ENCODE data around the gene PTPN7.

The PTPN7 gene

DNA sequence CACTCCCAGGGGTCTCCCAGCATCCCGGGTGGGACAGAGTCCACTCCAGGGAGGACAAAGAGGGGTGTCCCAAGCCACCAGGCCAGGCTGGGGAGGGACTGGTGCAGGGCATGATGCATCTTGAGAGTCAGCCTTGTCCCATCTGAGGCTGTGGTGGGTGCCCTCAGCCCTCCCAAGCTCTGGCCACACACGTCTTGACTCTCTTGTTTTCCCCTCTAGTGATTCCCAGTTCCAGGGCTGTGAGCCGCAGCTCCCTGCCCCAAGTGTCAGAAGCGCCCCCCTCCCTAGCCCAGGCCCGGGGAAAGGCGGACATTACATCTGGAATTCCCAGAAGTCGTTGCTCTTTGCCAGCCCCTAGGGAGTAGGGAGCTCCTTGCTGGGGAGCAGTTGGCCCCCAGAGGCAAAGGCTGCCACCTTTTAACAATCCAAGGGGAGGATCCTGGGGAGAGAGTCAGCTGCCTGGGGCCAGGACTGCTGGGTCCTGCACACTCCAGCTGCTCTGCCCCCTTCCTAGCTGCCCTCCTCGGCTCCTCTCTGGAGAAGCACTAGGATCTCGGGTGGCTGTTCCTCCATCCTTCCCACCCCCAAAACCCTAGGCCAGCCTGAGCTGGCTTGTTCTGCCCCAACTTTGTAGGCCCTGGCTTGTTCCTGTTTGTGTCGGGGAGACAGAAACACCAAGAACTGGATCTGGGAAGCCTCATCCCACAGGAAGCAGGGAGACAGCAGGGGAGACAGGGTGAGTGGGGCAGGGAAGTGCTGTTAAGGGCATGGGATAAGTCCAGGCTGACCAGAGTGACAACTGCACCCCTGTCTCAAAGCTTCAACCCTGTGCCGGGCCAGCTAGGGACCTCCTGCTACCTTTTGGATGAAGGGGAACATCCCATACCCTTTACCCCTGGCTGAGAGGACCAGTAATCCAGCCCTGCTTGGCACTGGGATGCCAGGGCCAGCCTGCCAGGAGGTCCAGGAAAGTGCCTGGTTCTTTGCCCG lies 3.2 kb upstream of the PTPN7 start:
- Mint-ChIP-seq H3K27me3 (no peaks in the 10 kb centered on the region), H3K4me3 (peak overlapping the region; percentile 79 to 99), H3K4me1 (peaks cover 89% of the 10 kb centered on the region), H3K9me3 (no peaks in the 10 kb centered on the region), H3K27ac (peak overlapping the region; percentile 49 to 96)
- DNase-seq (no peak), ATAC-seq (no peak)

DNA sequence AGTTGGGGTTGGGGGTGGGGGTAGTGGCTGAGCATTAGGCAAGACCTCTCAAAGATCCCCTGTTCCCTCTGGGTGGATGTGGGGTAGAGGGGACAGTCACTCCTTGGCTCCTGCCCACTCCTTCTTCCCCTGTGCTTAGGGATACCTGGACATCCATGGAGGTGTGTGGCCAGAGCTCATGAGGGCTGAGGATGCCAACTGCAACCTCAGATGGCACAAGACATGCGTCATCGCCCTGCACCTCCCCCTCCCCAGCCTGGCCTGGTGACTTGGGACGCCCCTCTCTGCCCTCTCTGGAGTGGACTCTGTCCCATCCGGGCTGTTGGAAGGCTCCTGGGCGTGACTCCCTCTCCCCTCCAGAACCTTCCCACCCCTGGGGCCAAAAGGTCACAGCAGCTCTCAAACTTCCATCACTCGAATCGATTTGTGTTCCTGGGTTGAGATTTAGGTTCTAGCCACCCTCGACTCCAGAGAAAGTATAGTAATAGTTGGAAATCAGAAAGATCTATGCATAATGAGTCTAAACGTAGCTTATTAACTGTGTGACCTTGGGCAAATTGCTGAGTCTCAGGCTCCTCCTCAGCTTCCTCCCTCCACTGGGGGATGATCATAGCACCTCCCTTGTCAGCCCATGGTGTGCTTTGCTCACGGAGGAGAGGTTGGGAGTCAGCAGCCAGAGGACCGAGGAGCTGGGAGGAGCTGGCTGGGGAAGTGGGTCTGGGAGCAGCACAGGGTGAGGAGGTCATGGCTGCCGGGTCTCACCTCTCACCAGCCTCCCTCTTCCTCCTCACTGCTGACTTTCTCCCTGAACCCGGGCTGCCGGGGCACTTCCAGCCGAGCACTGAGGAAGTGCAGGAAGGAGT lies 2.2 kb upstream of the PTPN7 start:
- H3K4me1 Mint-ChIP-seq, result peaks cover 89% of the 10 kb centered on the region
- no peak for ATAC-seq
- no peaks in the 10 kb centered on the region for H3K9me3 Mint-ChIP-seq
- no peak for DNase-seq
- peak overlapping the region; percentile 99 to 100 for H3K4me3 Mint-ChIP-seq
- H3K27ac Mint-ChIP-seq, result peak overlapping the region; percentile 92 to 96
- H3K27me3 Mint-ChIP-seq, result no peaks in the 10 kb centered on the region

DNA sequence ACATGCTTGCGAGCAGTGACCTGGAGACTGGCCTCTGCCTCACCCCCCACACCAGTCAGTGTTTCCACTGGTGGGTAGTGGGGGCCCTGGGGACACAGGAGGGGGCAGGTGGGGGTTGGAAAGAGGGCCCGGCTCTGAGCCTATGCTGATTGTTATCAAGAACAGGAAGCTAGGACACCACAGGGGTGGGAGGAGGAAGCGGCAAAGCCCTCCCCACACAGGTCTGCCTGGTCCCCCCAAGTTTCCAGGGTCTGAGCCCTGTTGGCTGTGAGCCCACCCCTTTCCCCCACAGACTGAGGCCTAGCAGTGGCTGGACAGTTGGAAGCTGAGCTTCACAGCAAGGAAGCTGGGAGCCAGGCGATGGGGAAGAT lies 1.6 kb upstream of the PTPN7 start:
- H3K27ac Mint-ChIP-seq, result peak overlapping the region; percentile 89 to 91
- H3K4me1 Mint-ChIP-seq, result peaks cover 89% of the 10 kb centered on the region
- no peaks in the 10 kb centered on the region for H3K27me3 Mint-ChIP-seq
- H3K4me3 Mint-ChIP-seq, result peak overlapping the region; percentile 99 to 100
- no peaks in the 10 kb centered on the region for H3K9me3 Mint-ChIP-seq
- ATAC-seq (peak; percentile 38), DNase-seq (peak; percentile 51 to 74)

DNA sequence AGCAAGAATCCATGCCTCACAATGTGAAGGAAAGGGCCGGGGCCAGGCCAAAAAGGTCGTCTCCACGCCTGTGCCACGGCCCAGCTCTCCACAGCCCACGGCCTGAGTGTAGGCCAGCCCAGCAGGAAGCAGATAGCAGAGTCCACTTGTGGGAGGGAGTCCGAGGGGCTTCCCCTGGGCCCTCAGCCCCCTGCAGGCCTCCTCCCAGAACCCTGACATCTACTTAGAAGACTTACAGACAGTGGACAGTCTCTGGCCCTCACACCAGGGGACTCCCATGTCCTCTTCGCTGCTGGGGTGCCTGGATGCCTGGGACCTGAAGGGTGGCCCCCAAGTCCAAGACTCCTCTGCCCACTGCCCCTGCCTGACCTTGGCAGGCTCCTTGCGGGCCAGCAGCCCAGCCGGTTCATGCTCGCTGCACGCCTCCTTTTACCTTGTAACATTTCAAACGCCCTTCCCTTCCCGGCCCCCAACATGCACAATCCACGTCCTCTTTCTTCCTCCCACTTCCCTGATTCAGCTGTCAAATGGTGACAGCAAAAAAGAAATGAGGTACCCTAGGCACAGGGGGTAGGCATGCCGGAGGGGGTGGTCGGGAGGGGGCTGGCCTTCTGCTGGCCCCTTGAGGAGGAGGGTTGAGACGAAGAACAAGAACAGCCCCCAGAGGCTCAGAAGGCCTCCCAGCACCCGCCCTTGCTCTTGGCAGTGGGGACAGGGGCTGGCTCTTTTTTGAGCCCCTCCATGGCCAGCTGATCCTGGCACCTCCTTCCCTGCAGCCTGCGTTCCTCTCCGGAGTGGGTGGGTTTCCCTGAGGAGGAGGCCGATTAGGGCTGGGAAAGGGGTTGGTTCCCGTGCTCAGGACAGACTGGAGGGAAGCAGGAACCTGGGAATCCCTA lies 997 bp upstream of the PTPN7 start:
- H3K4me1 Mint-ChIP-seq, result peaks cover 86% of the 10 kb centered on the region
- no peak for ATAC-seq
- no peaks in the 10 kb centered on the region for H3K9me3 Mint-ChIP-seq
- H3K27ac Mint-ChIP-seq, result peak overlapping the region; percentile 89 to 100
- DNase-seq, result no peak
- H3K27me3 Mint-ChIP-seq, result no peaks in the 10 kb centered on the region
- peak overlapping the region; percentile 99 to 100 for H3K4me3 Mint-ChIP-seq

DNA sequence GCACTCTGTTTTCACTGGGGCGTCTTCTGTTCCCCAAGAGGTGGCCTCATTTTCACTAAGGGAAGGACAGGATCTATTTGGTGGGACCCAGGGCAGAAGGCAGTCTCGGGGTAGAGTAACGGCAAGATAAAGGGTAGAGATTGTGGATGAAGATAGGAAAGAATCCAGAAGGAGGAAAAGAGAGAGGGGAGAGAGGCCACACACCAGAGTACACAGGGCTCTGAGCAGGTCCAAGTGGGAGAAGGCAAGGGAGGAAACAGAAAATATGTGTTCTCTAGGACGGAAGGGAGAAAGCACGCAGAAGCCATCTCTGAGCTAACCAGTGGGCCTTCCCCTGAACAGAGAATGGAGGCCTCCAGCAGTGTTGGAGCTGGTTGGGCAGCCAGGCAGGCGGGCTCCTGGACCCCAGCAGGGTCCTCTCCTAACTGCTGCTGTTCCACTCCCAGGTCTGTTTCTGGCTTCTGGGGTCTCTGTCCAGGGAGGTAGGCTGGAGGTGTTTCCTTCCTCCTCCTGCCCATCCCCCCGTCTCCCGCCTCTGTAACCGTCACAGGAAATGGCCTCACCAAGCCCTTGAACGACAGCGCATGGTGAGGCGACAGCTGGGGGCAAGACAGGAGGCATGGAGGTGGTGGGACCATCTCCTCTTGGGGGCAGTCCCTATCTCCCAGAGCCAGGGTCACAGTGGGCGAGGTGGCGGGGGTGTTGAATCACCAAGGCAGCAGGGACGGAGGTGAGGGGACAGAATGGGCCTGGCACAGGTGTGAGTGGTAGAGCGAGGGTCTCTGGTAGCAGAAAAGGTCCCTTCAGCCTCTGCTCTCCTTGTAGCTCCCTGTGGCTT lies 649 bp downstream of the PTPN7 start:
- DNase-seq (peak; percentile 63 to 80), ATAC-seq (peak; percentile 65)
- Mint-ChIP-seq H3K27ac (peak overlapping the region; percentile 99 to 100), H3K27me3 (no peaks in the 10 kb centered on the region), H3K9me3 (no peaks in the 10 kb centered on the region), H3K4me3 (peak overlapping the region; percentile 99 to 100), H3K4me1 (peaks cover 86% of the 10 kb centered on the region)

DNA sequence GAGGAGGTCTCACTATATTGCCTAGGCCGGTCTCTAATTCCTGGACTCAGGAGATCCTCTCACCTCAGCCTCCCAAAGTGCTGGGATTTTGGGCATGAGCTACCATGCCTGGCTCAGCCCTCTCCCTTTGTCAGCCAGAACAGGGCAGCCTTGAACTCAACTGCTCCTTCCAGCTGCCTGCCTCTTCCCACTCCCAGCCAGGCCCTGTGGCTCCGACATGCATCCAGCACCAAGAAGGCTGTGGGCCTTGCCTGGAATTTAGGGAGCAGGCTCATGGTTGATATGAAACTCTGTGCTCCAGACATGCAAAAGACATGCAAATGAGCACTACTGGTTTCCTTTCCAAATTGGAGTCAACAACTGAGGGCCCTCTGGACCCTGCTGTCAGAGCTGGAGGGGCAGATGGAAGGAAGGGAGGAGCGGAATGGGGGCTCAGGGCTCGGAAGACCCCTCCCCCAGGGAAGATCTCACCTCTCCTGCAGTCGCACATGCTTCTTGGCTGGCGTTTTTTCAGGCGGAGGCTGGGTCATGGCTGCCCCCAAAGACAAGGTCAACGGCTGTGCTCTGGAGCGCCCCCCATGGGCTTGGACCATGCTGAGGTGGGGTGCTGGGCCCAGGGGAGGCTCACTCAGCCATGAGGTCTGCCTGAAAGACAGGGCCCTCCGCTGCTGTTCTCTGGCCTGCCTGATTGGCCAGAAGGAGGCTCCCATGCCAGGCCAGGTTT lies 1.4 kb downstream of the PTPN7 start:
- DNase-seq (peak; percentile 36 to 54), ATAC-seq (peak; percentile 10)
- H3K4me1 Mint-ChIP-seq, result peaks cover 83% of the 10 kb centered on the region

DNA sequence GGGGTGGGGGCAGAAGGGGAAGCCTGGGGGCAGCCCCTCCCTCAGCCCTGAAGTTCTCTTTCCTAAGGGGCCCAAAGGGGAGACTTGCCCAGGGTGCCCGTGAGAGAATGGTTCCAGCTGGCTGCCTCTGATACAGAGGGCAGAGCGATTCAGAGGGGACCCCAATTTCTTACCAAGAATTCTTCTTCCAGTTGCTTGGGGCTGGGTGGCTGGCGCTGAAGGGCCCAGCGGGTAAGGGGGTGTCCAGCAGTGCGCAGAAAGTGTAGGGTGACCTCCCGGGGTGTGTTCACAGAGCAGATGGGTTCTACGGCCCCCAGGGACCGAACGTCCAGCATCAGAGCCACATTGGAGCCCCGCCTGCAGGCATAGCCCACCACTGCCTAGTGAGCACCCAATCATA lies 2.5 kb downstream of the PTPN7 start:
- DNase-seq, result no peak
- Mint-ChIP-seq H3K4me1 (peaks cover 81% of the 10 kb centered on the region), H3K9me3 (no peaks in the 10 kb centered on the region), H3K27me3 (no peaks in the 10 kb centered on the region), H3K27ac (peak overlapping the region; percentile 27 to 76), H3K4me3 (peak overlapping the region; percentile 99 to 100)
- no peak for ATAC-seq

More for the DNA sequence above, 1.4 kb downstream of the PTPN7 start:
- H3K27me3 Mint-ChIP-seq, result no peaks in the 10 kb centered on the region
- no peaks in the 10 kb centered on the region for H3K9me3 Mint-ChIP-seq
- peak overlapping the region; percentile 99 to 100 for H3K27ac Mint-ChIP-seq
- H3K4me3 Mint-ChIP-seq, result peak overlapping the region; percentile 99 to 100

DNA sequence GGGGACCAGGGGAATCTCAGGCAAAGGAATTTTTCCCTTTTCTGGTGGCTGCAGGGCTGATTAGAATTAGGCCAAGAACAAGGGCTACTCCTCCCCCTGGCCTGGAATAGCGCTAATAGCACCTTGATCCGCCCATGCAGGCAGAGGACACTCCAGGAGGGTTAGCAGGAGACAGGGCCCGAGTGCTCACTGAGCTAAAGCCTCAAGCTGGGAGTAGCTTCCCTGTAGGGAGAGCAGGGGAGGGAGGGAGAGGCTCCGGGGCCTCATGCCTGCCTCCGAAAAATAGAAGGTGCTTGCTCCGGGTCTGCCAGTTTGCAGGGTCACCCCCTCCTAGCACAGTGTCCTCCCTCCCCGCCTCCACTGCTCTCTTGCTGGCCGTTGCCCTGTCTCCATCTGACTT lies 3.8 kb downstream of the PTPN7 start:
- Mint-ChIP-seq H3K9me3 (no peaks in the 10 kb centered on the region), H3K27me3 (no peaks in the 10 kb centered on the region), H3K4me3 (peak overlapping the region in 1 of 2 donors; percentile 48), H3K4me1 (peaks cover 68% of the 10 kb centered on the region), H3K27ac (no peak overlapping the region)
- ATAC-seq (no peak), DNase-seq (no peak)

DNA sequence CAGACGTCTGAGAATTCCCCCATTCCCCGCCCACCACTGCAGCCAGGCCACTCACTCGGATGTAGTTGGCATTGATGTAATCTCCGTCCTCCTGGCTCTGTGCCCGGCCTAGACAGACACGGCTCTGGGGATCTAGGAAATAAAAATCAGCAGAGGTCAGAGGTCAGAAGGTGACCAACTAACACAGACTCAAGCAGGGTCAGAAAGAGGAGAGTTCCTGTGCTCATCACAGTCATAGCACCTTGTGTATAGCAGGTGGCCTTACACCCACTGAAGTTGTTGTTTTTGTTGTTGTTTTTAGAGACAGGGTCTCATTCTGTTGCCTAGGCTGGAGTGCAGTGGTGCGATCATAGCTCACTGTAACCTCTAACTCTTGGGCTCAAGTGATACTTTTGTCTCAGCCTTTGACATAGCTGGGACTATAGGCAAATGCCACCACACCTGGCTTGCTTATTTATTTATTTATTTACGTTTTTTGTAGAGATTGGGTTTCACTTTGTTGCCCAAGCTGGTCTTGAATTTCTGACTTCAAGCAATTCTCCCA lies 4.9 kb downstream of the PTPN7 start:
- no peak overlapping the region for H3K4me3 Mint-ChIP-seq
- no peaks in the 10 kb centered on the region for H3K9me3 Mint-ChIP-seq
- DNase-seq (no peak), ATAC-seq (no peak)
- peak overlapping the region in 1 of 2 donors; percentile 93 for H3K27ac Mint-ChIP-seq
- H3K4me1 Mint-ChIP-seq, result peaks cover 66% of the 10 kb centered on the region
- H3K27me3 Mint-ChIP-seq, result no peaks in the 10 kb centered on the region

DNA sequence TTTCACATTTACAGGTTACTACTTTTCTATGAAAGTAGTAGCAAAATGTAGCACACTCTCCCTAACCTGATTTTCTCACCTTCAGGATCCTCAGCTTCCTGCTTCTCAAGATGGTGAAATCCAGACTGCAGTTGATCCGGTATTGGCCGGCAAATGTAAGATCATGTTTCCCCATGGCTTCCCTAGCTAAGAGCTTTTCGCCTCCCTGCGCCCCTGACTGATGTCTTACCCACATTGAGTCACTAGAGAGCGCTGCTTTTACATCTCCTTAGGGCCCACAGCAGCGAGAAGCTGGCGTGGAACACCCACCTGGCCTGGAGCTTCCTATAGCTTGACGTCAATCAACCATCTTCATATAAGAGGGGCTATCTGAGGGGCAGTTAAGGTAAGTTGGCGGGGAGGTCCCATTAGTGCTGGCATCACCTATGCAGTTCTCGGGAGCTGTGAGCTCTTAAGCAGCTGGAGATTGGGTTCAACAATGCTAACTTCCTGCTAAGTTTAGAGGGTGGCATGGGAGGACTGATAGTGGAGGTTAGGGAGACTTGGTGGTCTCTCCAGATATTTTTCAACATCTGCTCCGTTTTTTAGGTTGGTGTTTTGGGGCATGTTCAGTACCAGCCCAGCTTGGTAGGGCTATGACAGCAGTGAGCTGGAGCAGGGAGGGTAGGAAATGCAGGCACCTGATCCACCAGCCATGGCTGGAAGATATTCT lies 5.5 kb downstream of the PTPN7 start:
- H3K4me1 Mint-ChIP-seq, result peaks cover 72% of the 10 kb centered on the region
- DNase-seq, result peak in 1 of 2 donors; percentile 41
- peak overlapping the region; percentile 74 to 77 for H3K27ac Mint-ChIP-seq
- H3K4me3 Mint-ChIP-seq, result peak overlapping the region in 1 of 2 donors; percentile 35
- H3K9me3 Mint-ChIP-seq, result no peaks in the 10 kb centered on the region
- H3K27me3 Mint-ChIP-seq, result no peaks in the 10 kb centered on the region
- ATAC-seq, result no peak

DNA sequence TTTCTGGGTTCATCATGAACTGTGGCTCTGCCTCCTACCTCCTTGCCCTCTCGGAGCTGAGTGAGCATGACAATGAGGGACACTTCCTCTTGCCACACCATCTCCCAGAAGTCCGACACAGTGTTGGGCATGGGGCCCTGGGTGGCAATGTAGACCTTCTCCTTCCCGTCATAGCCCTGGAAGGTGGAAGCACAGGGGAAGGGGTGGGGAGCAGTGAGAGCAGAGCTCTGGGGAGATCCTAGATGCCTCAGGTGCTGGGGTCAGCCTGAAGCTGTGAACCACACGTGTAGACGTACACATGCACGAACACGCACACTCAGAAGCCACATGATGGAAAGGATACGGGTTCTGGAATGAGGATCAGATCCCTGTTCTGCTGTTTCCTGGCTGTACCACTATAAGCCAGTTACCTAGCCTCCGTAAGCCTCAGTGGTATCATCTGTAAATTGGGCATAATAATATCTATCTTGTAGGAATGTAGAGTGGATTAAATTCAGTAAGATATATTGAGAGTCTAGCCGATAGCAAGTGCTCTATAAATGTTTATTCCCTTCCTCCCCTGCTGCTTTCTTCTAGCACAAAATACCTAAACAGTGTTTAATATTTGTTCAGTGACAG lies 6.1 kb downstream of the PTPN7 start:
- peak overlapping the region in 1 of 2 donors; percentile 74 for H3K27ac Mint-ChIP-seq
- H3K27me3 Mint-ChIP-seq, result no peaks in the 10 kb centered on the region
- H3K9me3 Mint-ChIP-seq, result no peaks in the 10 kb centered on the region
- DNase-seq (no peak), ATAC-seq (no peak)
- H3K4me3 Mint-ChIP-seq, result peak overlapping the region in 1 of 2 donors; percentile 10
- peaks cover 69% of the 10 kb centered on the region for H3K4me1 Mint-ChIP-seq

DNA sequence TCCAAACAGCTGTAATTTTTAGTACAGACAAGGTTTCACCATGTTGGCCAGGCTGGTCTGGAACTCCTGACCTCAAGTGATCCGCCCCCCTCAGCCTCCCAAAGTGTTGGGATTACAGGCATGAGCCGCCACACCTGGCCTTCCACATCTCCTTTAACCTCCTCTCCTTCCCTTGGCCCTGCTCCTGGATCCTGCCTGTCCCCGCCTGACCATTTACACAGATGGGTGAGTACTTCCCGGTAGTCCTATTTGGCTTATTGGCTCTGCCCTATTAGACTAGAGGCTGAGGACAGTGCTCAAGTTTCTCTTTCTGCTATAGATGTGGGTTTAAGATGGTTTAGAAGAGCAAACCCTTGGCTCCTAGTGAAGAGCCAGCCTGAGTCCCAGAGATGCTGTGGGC lies 7.1 kb downstream of the PTPN7 start:
- no peaks in the 10 kb centered on the region for H3K27me3 Mint-ChIP-seq
- DNase-seq (no peak), ATAC-seq (no peak)
- H3K27ac Mint-ChIP-seq, result peak overlapping the region; percentile 74 to 86
- H3K9me3 Mint-ChIP-seq, result no peaks in the 10 kb centered on the region
- peaks cover 62% of the 10 kb centered on the region for H3K4me1 Mint-ChIP-seq
- no peak overlapping the region for H3K4me3 Mint-ChIP-seq

Measured in stimulated activated naive CD8-positive, alpha-beta T cell treated with anti-CD3 and anti-CD28 coated beads, Interleukin-15, amount 100 ng/mL, for 72 hours (primary cell).